Stimulated activated CD8-positive, alpha-beta memory T cell treated with anti-CD3 and anti-CD28 coated beads, Interleukin-15, amount 100 ng/mL, for 1 hour (primary cell): ENCODE measurements around the gene TUBB8.
"Not testable (repeated sequence)": the region's sequence is repeated elsewhere in the genome, so short reads cannot be mapped to it uniquely, and the experiment has no call there.

Experiments
- DNase-seq: peaks from one replicate; pipeline ENCODE4 v3.0.0-alpha.2; 2020; ENCODE audit warnings: low read depth

TUBB8 gene

DNA sequence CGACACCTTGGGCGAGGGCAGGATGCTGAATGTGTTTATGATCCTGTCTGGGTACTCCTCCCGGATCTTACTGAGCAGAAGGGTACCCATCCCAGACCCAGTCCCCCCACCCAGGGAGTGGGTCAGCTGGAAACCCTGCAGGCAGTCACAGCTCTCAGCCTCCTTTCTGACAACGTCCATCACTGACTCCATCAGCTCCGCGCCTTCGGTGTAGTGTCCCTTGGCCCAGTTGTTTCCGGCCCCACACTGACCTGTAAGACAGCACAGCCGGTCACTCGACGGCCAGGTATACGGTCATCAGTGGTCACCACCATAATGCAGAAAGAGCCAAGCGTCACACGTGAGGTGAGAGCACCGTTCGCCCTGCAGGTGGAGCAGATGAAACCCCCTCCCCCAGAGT lies 1.2 kb downstream of the TUBB8 start:
- not testable (repeated sequence) for DNase-seq

- DNase-seq, result not testable (repeated sequence)
These were observed 35.8 kb downstream of the TUBB8 start for GRCh38 chr10:13315-13635.

GRCh38 chr10:12444-13314 lies 36.4 kb downstream of the TUBB8 start:
- DNase-seq, result not testable (repeated sequence)

GRCh38 chr10:11260-11659 lies 37.8 kb downstream of the TUBB8 start:
- not testable (repeated sequence) for DNase-seq

GRCh38 chr10:10261-10971 lies 38.7 kb downstream of the TUBB8 start:
- not testable (repeated sequence) for DNase-seq
